Pancreas (tissue), 10 donors: Measurements from ENCODE around the gene ZNF438. TPM values are rescaled to one million over a fixed set of nuclear protein-coding genes. Genes with fewer than 3 reads are reported as not detected.

Experiments
- ATAC-seq, 4 donors: fragments of 200-7000 bp; cut with Tn5 transposase; one replicate each; pipeline versions ENCODE4 v1.8.0 to v1.9.1; 2020; ENCODE audit warnings: mild to moderate bottlenecking in 4 of 4, moderate library complexity in 4 of 4
- DNase-seq, 6 donors: peaks; one replicate each; pipeline ENCODE4 v3.0.0-alpha.2; 2020
- FAIRE-seq: peaks from 2 replicates; lab custom pipeline; 2012; peaks lifted over from hg19 to GRCh38; lab: Jason Lieb, UNC
- H3K27ac ChIP-seq, 4 donors: fragments of 200-600 bp; sonication (generic); 1 replicate in 3 of 4; 2 replicates in 1 of 4; pipeline versions ENCODE4 v1.5.0 to v1.8.0; 2020
- H3K27me3 ChIP-seq, 4 donors: fragments of 200-600 bp; one replicate each; pipeline ENCODE4 v1.8.0; 2021
- H3K36me3 ChIP-seq, 3 donors: fragments of 200-600 bp; sonication (generic) in 1 of 3; one replicate each; pipeline versions ENCODE4 v1.5.0 to v1.8.0; 2020 to 2021
- H3K4me1 ChIP-seq, 3 donors: fragments of 200-600 bp; one replicate each; pipeline ENCODE4 v1.8.0; 2021
- H3K4me3 ChIP-seq, 4 donors: fragments of 200-600 bp; sonication (generic) in 2 of 4; one replicate each; pipeline versions ENCODE4 v1.5.0 to v1.8.0; 2020 to 2021
- H3K9me3 ChIP-seq, 4 donors: fragments of 200-600 bp; one replicate each; pipeline ENCODE4 v1.8.0; 2021
- CTCF ChIP-seq, 4 donors: fragments of 200-600 bp; sonication (generic) in 3 of 4; IDR thresholded peaks; one replicate each; pipeline versions ENCODE4 v1.5.0 to v1.8.0; 2021; ENCODE audit warnings: antibody characterized with exemption in 4 of 4
- WGBS, 2 donors: extraction: QIAGEN DNeasy Blood & Tissue Kit; methylation state at CpG; one replicate each; pipeline ENCODE4 v1.1.7; 2013; 5-methylcytosine and 5-hydroxymethylcytosine counted together
- intact Hi-C, 3 donors: fragments of 100-400 bp; cut with DNase I; formaldehyde crosslinking; loops; one replicate each; pipeline versions ENCODE4 v1.11.1 to v1.14.2; 2022
- polyA plus RNA-seq, 2 donors: library from polyadenylated mRNA; stranded (reverse); fragments of 200-250 nt; gene quantifications; one replicate each; pipeline ENCODE4 v1.2.3, GENCODE V29; 2013
- total RNA-seq, 6 donors: library from RNA; stranded (reverse); fragmentation: NEBNext Ultra II Directional in 4 of 6; extraction: Animal tissue kit (Norgen Biotek cat#: 25700) in 4 of 6; gene quantifications; one replicate each; pipeline versions ENCODE4 v1.2.1 to v1.2.4, GENCODE V29; 2021 to 2023
- donor health status: healthy with polysubstance abuse.
- donor health status: DM: no; HTN: no; CAD: no; lungs with moderate emphysema.
- donor health status: DM: no; HTN: no; CAD: no.
- donor health status: control.
- donor health status: control.
- donor health status: Bipolar disorder and iron deficiency.
- donor health status: DM: yes; HTN: yes; CAD: no.
- donor health status: DM: no; HTN: no; CAD: no.
- donor health status: DM: no; HTN: no; CAD: no.
- donor health status: DM: yes; HTN: yes; CAD: no.

The ZNF438 gene
- total and polyA plus RNA-seq, 8 donors = 1.5 to 4.8 (median 2.5) TPM

- FAIRE-seq = no peak
- no peaks in the 10 kb centered on the region for H3K27me3 ChIP-seq
- no peaks in the 10 kb centered on the region for H3K4me1 ChIP-seq
- no peak for TF ChIP-seq CTCF (IDR thresholded peaks at IDR 0.05)
- H3K4me3 ChIP-seq = no peak overlapping the region
- no peak for DNase-seq
- ATAC-seq = no peak
- no peaks in the 10 kb centered on the region for H3K36me3 ChIP-seq
- no peaks in the 10 kb centered on the region for H3K9me3 ChIP-seq
- intact Hi-C loops = no loop called here
- WGBS, 2 donors = 52 to 61% methylated on average over 15 of the region's 15 CpGs
- no peak overlapping the region for H3K27ac ChIP-seq
These were observed 212.1 kb downstream of the ZNF438 start for GRCh38 chr10:30819341-30820181.

- no peaks in the 10 kb centered on the region for H3K36me3 ChIP-seq
- no peaks in the 10 kb centered on the region for H3K27me3 ChIP-seq
- TF ChIP-seq CTCF (IDR thresholded peaks at IDR 0.05) = no peak
- H3K4me3 ChIP-seq = no peak overlapping the region
- 80 to 85% methylated on average over 17 of the region's 17 CpGs for WGBS, 2 donors
- DNase-seq (no peak), ATAC-seq (no peak), FAIRE-seq (no peak)
- H3K27ac ChIP-seq = no peak overlapping the region
- no peaks in the 10 kb centered on the region for H3K4me1 ChIP-seq
- H3K9me3 ChIP-seq = no peaks in the 10 kb centered on the region
- intact Hi-C loops = no loop called here
These were observed 212.8 kb downstream of the ZNF438 start for GRCh38 chr10:30818854-30819253.

GRCh38 chr10:30818010-30818660 lies 213.5 kb downstream of the ZNF438 start:
- no peak overlapping the region for H3K27ac ChIP-seq
- FAIRE-seq (no peak), ATAC-seq (peak in 3 of 4 donors; percentile 44 to 61 (median 48))

GRCh38 chr10:30817541-30817940 lies 214.1 kb downstream of the ZNF438 start:
- TF ChIP-seq CTCF (IDR thresholded peaks at IDR 0.05) = no peak
- WGBS, 2 donors = 67 to 84% methylated on average over 5 of the region's 5 CpGs
- FAIRE-seq (no peak), ATAC-seq (no peak), DNase-seq (no peak)
- H3K36me3 ChIP-seq = no peaks in the 10 kb centered on the region
- no peaks in the 10 kb centered on the region for H3K9me3 ChIP-seq
- no peaks in the 10 kb centered on the region for H3K27me3 ChIP-seq
- intact Hi-C loops = no loop called here
- H3K4me1 ChIP-seq = no peaks in the 10 kb centered on the region
- H3K27ac ChIP-seq = no peak overlapping the region
- no peak overlapping the region for H3K4me3 ChIP-seq

More at GRCh38 chr10:30818010-30818660, 213.5 kb downstream of the ZNF438 start:
- intact Hi-C loops = no loop called here
- TF ChIP-seq CTCF (IDR thresholded peaks at IDR 0.05) = no peak
- H3K4me1 ChIP-seq = no peaks in the 10 kb centered on the region
- no peaks in the 10 kb centered on the region for H3K9me3 ChIP-seq
- no peaks in the 10 kb centered on the region for H3K27me3 ChIP-seq
- no peak overlapping the region for H3K4me3 ChIP-seq
- H3K36me3 ChIP-seq = no peaks in the 10 kb centered on the region
- WGBS, 2 donors = 64 to 75% methylated on average over 11 to 12 of the region's 12 CpGs
- DNase-seq = peak in 1 of 6 donors; percentile 56

GRCh38 chr10:30816820-30817171 lies 214.9 kb downstream of the ZNF438 start:
- 79 to 80% methylated on average over 3 of the region's 3 CpGs for WGBS, 2 donors
- FAIRE-seq (no peak), ATAC-seq (no peak), DNase-seq (no peak)
- no peaks in the 10 kb centered on the region for H3K27me3 ChIP-seq
- H3K36me3 ChIP-seq = no peaks in the 10 kb centered on the region
- no peak overlapping the region for H3K4me3 ChIP-seq
- TF ChIP-seq CTCF (IDR thresholded peaks at IDR 0.05) = no peak
- H3K9me3 ChIP-seq = no peaks in the 10 kb centered on the region
- H3K4me1 ChIP-seq = no peaks in the 10 kb centered on the region
- intact Hi-C loops = no loop called here
- no peak overlapping the region for H3K27ac ChIP-seq
